Measurements from ENCODE around the gene DMRTA2.

- TF ChIP-seq CTCF (IDR thresholded peaks at IDR 0.05) = no peak
- no peak for TF ChIP-seq POLR2A (IDR thresholded peaks at IDR 0.05)
These were observed 17.4 kb downstream of the DMRTA2 start for GRCh38 chr1:50405814-50406213.
